Measurements from ENCODE around the gene GLYATL1B.

GRCh38 chr11:59141673-59142460, 55.8 kb downstream of the GLYATL1B start:
- no peak for TF ChIP-seq CTCF (IDR thresholded peaks at IDR 0.05)
- TF ChIP-seq POLR2A (IDR thresholded peaks at IDR 0.05), result no peak
